Skeletal muscle satellite cell (primary cell): ENCODE data around the gene HOXC4.

ENCODE experiments used
- H3K27me3 ChIP-seq: 2 replicates; pipeline ENCODE4 v1.7.0; 2013; ENCODE audit warnings: low read length; ENCODE audit not compliant: control insufficient read depth, insufficient read depth
- H3K36me3 ChIP-seq: 2 replicates; pipeline ENCODE4 v1.7.0; 2013; ENCODE audit warnings: mild to moderate bottlenecking, control low read depth, low read length; ENCODE audit not compliant: insufficient read depth
- H3K4me1 ChIP-seq: 2 replicates; pipeline ENCODE4 v1.7.0; 2013; ENCODE audit warnings: low read length; ENCODE audit not compliant: control insufficient read depth, insufficient read depth
- H3K4me2 ChIP-seq: 2 replicates; pipeline ENCODE4 v1.7.0; 2013; ENCODE audit warnings: mild to moderate bottlenecking, low read length
- H3K4me3 ChIP-seq: 2 replicates; pipeline ENCODE4 v1.7.0; 2013; ENCODE audit warnings: low read length
- H3K9ac ChIP-seq: 2 replicates; pipeline ENCODE4 v1.7.0; 2013; ENCODE audit warnings: mild to moderate bottlenecking, low read depth, low read length, moderate library complexity
- H3K9me3 ChIP-seq: replicated peaks from 2 replicates; pipeline ENCODE4 v1.7.0; 2013; ENCODE audit warnings: mild to moderate bottlenecking, control low read depth, low read length

Gene HOXC4

GRCh38 chr12:54025499-54026405, 27.9 kb upstream of the HOXC4 start:
- Histone ChIP-seq H3K9ac (peak overlapping the region; percentile 96), H3K4me2 (peak overlapping the region; percentile 94), H3K4me1 (peaks cover 83% of the 10 kb centered on the region), H3K9me3 (no peaks in the 10 kb centered on the region), H3K4me3 (peak overlapping the region; percentile 58), H3K27me3 (no peaks in the 10 kb centered on the region), H3K36me3 (peaks cover 21% of the 10 kb centered on the region)

GRCh38 chr12:54026640-54027441, 26.8 kb upstream of the HOXC4 start:
- H3K27me3 ChIP-seq = no peaks in the 10 kb centered on the region
- H3K4me3 ChIP-seq = peak overlapping the region; percentile 58
- H3K9me3 ChIP-seq = no peaks in the 10 kb centered on the region
- H3K4me1 ChIP-seq = peaks cover 73% of the 10 kb centered on the region
- peaks cover 31% of the 10 kb centered on the region for H3K36me3 ChIP-seq
- H3K9ac ChIP-seq = peak overlapping the region; percentile 96
- peak overlapping the region; percentile 94 for H3K4me2 ChIP-seq

GRCh38 chr12:54027442-54027786, 26.2 kb upstream of the HOXC4 start:
- peak overlapping the region; percentile 96 for H3K9ac ChIP-seq
- no peaks in the 10 kb centered on the region for H3K27me3 ChIP-seq
- H3K9me3 ChIP-seq = no peaks in the 10 kb centered on the region

GRCh38 chr12:54028314-54029201, 25.1 kb upstream of the HOXC4 start, which contains the start of gene HOXC6:
Gene HOXC6, plus strand, starts transcription at chr12:54028440. Its CDS starts 82 bp downstream, at chr12:54028522.
- no peaks in the 10 kb centered on the region for H3K9me3 ChIP-seq
- H3K4me3 ChIP-seq = peak within 1 kb of the TSS; percentile 60
- peak within 1 kb of the TSS; percentile 96 for H3K9ac ChIP-seq
- H3K4me2 ChIP-seq = peak within 1 kb of the TSS; percentile 94
- H3K27me3 ChIP-seq = no peaks in the 10 kb centered on the region
- H3K36me3 ChIP-seq = peaks cover 35% of the 10 kb centered on the region
- peaks cover 61% of the 10 kb centered on the region for H3K4me1 ChIP-seq

More at GRCh38 chr12:54027442-54027786, 26.2 kb upstream of the HOXC4 start:
- Histone ChIP-seq H3K4me2 (peak overlapping the region; percentile 94), H3K4me3 (peak overlapping the region; percentile 58), H3K36me3 (peaks cover 35% of the 10 kb centered on the region), H3K4me1 (peaks cover 67% of the 10 kb centered on the region)

- peak overlapping the region; percentile 94 for H3K4me2 ChIP-seq
- no peaks in the 10 kb centered on the region for H3K9me3 ChIP-seq
- peak overlapping the region; percentile 29 for H3K4me3 ChIP-seq
- peaks cover 49% of the 10 kb centered on the region for H3K4me1 ChIP-seq
- peaks cover 35% of the 10 kb centered on the region for H3K36me3 ChIP-seq
- H3K27me3 ChIP-seq = no peaks in the 10 kb centered on the region
- H3K9ac ChIP-seq = peak overlapping the region; percentile 64
These were observed 23.9 kb upstream of the HOXC4 start for GRCh38 chr12:54029529-54030441.

GRCh38 chr12:54030442-54030801, 23.2 kb upstream of the HOXC4 start:
- peaks cover 35% of the 10 kb centered on the region for H3K36me3 ChIP-seq
- H3K27me3 ChIP-seq = no peaks in the 10 kb centered on the region
- no peaks in the 10 kb centered on the region for H3K9me3 ChIP-seq
- H3K4me2 ChIP-seq = no peak overlapping the region
- H3K4me3 ChIP-seq = no peak overlapping the region
- peaks cover 43% of the 10 kb centered on the region for H3K4me1 ChIP-seq
- H3K9ac ChIP-seq = peak overlapping the region; percentile 64

GRCh38 chr12:54030889-54031471, 22.7 kb upstream of the HOXC4 start:
- Histone ChIP-seq H3K27me3 (no peaks in the 10 kb centered on the region), H3K4me3 (no peak overlapping the region)

GRCh38 chr12:54031480-54031879, 22.2 kb upstream of the HOXC4 start:
- H3K4me1 ChIP-seq = peaks cover 37% of the 10 kb centered on the region

More at GRCh38 chr12:54030889-54031471, 22.7 kb upstream of the HOXC4 start:
- peaks cover 35% of the 10 kb centered on the region for H3K36me3 ChIP-seq
- H3K9ac ChIP-seq = peak overlapping the region; percentile 64
- peaks cover 37% of the 10 kb centered on the region for H3K4me1 ChIP-seq
- peak overlapping the region; percentile 41 for H3K4me2 ChIP-seq
- no peaks in the 10 kb centered on the region for H3K9me3 ChIP-seq

GRCh38 chr12:54032086-54032619, 21.5 kb upstream of the HOXC4 start:
- H3K9ac ChIP-seq = peak overlapping the region; percentile 64
- no peak overlapping the region for H3K4me3 ChIP-seq
- H3K36me3 ChIP-seq = peaks cover 35% of the 10 kb centered on the region
- no peaks in the 10 kb centered on the region for H3K27me3 ChIP-seq
- H3K9me3 ChIP-seq = no peaks in the 10 kb centered on the region
- H3K4me2 ChIP-seq = no peak overlapping the region
- peaks cover 37% of the 10 kb centered on the region for H3K4me1 ChIP-seq

More at GRCh38 chr12:54031480-54031879, 22.2 kb upstream of the HOXC4 start:
- peak overlapping the region; percentile 64 for H3K9ac ChIP-seq
- H3K9me3 ChIP-seq = no peaks in the 10 kb centered on the region
- no peaks in the 10 kb centered on the region for H3K27me3 ChIP-seq
- no peak overlapping the region for H3K4me3 ChIP-seq
- H3K36me3 ChIP-seq = peaks cover 35% of the 10 kb centered on the region
- H3K4me2 ChIP-seq = peak overlapping the region; percentile 41
